D721Med (cell line): ENCODE data around the gene LIPN.

ENCODE experiments used
- DNase-seq: peaks from one replicate; pipeline ENCODE4 v3.0.0; 2011; ENCODE audit warnings: low spot score; ENCODE audit not compliant: insufficient read length
- FAIRE-seq: peaks from 2 replicates; lab custom pipeline; 2011; peaks lifted over from hg19 to GRCh38; lab: Jason Lieb, UNC
- TF ChIP-seq, protein P1 (sequence below): IDR thresholded peaks from 2 replicates; pipeline ENCODE4 v1.5.1; 2012; ENCODE audit warnings: mild to moderate bottlenecking, control low read depth; ENCODE audit not compliant: insufficient read depth; ENCODE audit errors: missing control alignments

The LIPN gene

GRCh38 chr10:88826388-88826787 lies 66.6 kb downstream of the LIPN start:
- TF ChIP-seq, protein P1, sequence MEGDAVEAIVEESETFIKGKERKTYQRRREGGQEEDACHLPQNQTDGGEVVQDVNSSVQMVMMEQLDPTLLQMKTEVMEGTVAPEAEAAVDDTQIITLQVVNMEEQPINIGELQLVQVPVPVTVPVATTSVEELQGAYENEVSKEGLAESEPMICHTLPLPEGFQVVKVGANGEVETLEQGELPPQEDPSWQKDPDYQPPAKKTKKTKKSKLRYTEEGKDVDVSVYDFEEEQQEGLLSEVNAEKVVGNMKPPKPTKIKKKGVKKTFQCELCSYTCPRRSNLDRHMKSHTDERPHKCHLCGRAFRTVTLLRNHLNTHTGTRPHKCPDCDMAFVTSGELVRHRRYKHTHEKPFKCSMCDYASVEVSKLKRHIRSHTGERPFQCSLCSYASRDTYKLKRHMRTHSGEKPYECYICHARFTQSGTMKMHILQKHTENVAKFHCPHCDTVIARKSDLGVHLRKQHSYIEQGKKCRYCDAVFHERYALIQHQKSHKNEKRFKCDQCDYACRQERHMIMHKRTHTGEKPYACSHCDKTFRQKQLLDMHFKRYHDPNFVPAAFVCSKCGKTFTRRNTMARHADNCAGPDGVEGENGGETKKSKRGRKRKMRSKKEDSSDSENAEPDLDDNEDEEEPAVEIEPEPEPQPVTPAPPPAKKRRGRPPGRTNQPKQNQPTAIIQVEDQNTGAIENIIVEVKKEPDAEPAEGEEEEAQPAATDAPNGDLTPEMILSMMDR, result no peak
- FAIRE-seq, result no peak
- DNase-seq, result no peak

GRCh38 chr10:88827671-88828070 lies 67.9 kb downstream of the LIPN start:
- TF ChIP-seq, protein P1, result no peak
- FAIRE-seq (no peak), DNase-seq (no peak)

GRCh38 chr10:88828310-88828709 lies 68.5 kb downstream of the LIPN start:
- DNase-seq, result no peak
- FAIRE-seq, result no peak
- TF ChIP-seq, protein P1, result no peak
